Neuronal stem cell (in vitro differentiated cells): ENCODE results near the gene HOXC9.
"Not testable (repeated sequence)": the region's sequence is repeated elsewhere in the genome, so short reads cannot be mapped to it uniquely, and the experiment has no call there.

Experiments
- DNase-seq: peaks from one replicate; pipeline ENCODE4 v3.0.0-alpha.2; 2013; ENCODE audit warnings: low spot score
- H2AFZ ChIP-seq: one replicate; pipeline ENCODE4 v1.6.1; 2013; ENCODE audit warnings: mild to moderate bottlenecking, low read length, inconsistent platforms
- H2AK5ac ChIP-seq: 2 replicates; pipeline ENCODE4 v1.6.1; 2013; ENCODE audit warnings: low read depth, mild to moderate bottlenecking, inconsistent platforms, low read length, moderate library complexity, mixed read lengths
- H2BK120ac ChIP-seq: 2 replicates; pipeline ENCODE4 v1.6.1; 2013; ENCODE audit warnings: low read depth, mild to moderate bottlenecking, inconsistent platforms, low read length, moderate library complexity, mixed read lengths
- H2BK12ac ChIP-seq: one replicate; pipeline ENCODE4 v1.6.1; 2013; ENCODE audit warnings: low read length, inconsistent platforms
- H2BK15ac ChIP-seq: 2 replicates; pipeline ENCODE4 v1.6.1; 2013; ENCODE audit warnings: mild to moderate bottlenecking, low read length, inconsistent platforms, mixed read lengths
- H2BK5ac ChIP-seq: one replicate; pipeline ENCODE4 v1.6.1; 2013; ENCODE audit warnings: inconsistent platforms, mild to moderate bottlenecking, low read length, moderate library complexity
- H3K14ac ChIP-seq: one replicate; pipeline ENCODE4 v1.6.1; 2013; ENCODE audit warnings: low read length, inconsistent platforms
- H3K18ac ChIP-seq: 2 replicates; pipeline ENCODE4 v1.6.1; 2013; ENCODE audit warnings: low read length, inconsistent platforms
- H3K23ac ChIP-seq: 2 replicates; pipeline ENCODE4 v1.6.1; 2013; ENCODE audit warnings: low read depth, mild to moderate bottlenecking, mixed read lengths, low read length, inconsistent platforms; ENCODE audit not compliant: poor library complexity
- H3K27ac ChIP-seq: replicated peaks from 3 replicates; pipeline ENCODE4 v1.5.1; 2013; ENCODE audit warnings: low read length, inconsistent platforms
- H3K27me3 ChIP-seq, 3 experiments: 2 replicates each; pipeline ENCODE4 v1.6.1; 2013; ENCODE audit warnings: low read length in 3 of 3, mild to moderate bottlenecking in 2 of 3, inconsistent platforms in 1 of 3, low read depth in 1 of 3, mixed read lengths in 1 of 3, moderate library complexity in 1 of 3; ENCODE audit not compliant: control insufficient read depth in 3 of 3, insufficient read depth in 3 of 3
- H3K36me3 ChIP-seq, 2 donors: replicated peaks in 1 of 2; 2 replicates each; pipeline ENCODE4 v1.6.1; 2013; ENCODE audit warnings: low read length in 2 of 2; ENCODE audit not compliant: control insufficient read depth in 2 of 2, insufficient read depth in 2 of 2
- H3K4ac ChIP-seq: 2 replicates; pipeline ENCODE4 v1.6.1; 2013; ENCODE audit warnings: inconsistent platforms, mild to moderate bottlenecking, low read length, moderate library complexity
- H3K4me1 ChIP-seq, 2 donors: 1 replicate in 1 of 2; 2 replicates in 1 of 2; pipeline ENCODE4 v1.6.1; 2013; ENCODE audit warnings: low read length in 2 of 2, low read depth in 1 of 2; ENCODE audit not compliant: control insufficient read depth in 2 of 2, insufficient read depth in 1 of 2
- H3K4me2 ChIP-seq: one replicate; pipeline ENCODE4 v1.6.1; 2013; ENCODE audit warnings: mild to moderate bottlenecking, low read length, inconsistent platforms; ENCODE audit not compliant: insufficient read depth, poor library complexity, severe bottlenecking
- H3K4me3 ChIP-seq, 2 donors: 2 replicates each; pipeline ENCODE4 v1.5.1; 2013; ENCODE audit warnings: low read length in 2 of 2, mild to moderate bottlenecking in 2 of 2, inconsistent platforms in 1 of 2, moderate library complexity in 1 of 2
- H3K79me1 ChIP-seq: one replicate; pipeline ENCODE4 v1.6.1; 2013; ENCODE audit warnings: low read depth, mild to moderate bottlenecking, inconsistent platforms, low read length, moderate library complexity
- H3K9ac ChIP-seq: one replicate; pipeline ENCODE4 v1.6.1; 2013; ENCODE audit warnings: mild to moderate bottlenecking, low read depth, low read length, inconsistent platforms; ENCODE audit not compliant: poor library complexity
- H3K9me3 ChIP-seq, 2 donors: replicated peaks in 1 of 2; 2 replicates each; pipeline versions ENCODE3 to v1.6.1; 2013; ENCODE audit warnings: low read length in 2 of 2, mild to moderate bottlenecking in 2 of 2, inconsistent platforms in 1 of 2, low read depth in 1 of 2, mixed read lengths in 1 of 2, moderate library complexity in 1 of 2; ENCODE audit not compliant: control insufficient read depth in 2 of 2, insufficient read depth in 1 of 2
- H4K8ac ChIP-seq: one replicate; pipeline ENCODE4 v1.6.1; 2013; ENCODE audit warnings: low read depth, mild to moderate bottlenecking, inconsistent platforms, low read length, moderate library complexity
- H4K91ac ChIP-seq: one replicate; pipeline ENCODE4 v1.6.1; 2013; ENCODE audit warnings: low read length, low read depth, mild to moderate bottlenecking, inconsistent platforms; ENCODE audit not compliant: poor library complexity
- WGBS, 2 donors: extraction: QIAGEN DNeasy Blood & Tissue Kit; methylation state at CpG; one replicate each; pipeline ENCODE4 v1.1.7; 2013; ENCODE audit warnings: missing lambda C conversion rate in 2 of 2, mixed read lengths in 1 of 2; ENCODE audit not compliant: insufficient read length in 2 of 2, insufficient replicate concordance in 1 of 2; ENCODE audit errors: extremely low coverage in 2 of 2; 5-methylcytosine and 5-hydroxymethylcytosine counted together

The HOXC9 gene

DNA sequence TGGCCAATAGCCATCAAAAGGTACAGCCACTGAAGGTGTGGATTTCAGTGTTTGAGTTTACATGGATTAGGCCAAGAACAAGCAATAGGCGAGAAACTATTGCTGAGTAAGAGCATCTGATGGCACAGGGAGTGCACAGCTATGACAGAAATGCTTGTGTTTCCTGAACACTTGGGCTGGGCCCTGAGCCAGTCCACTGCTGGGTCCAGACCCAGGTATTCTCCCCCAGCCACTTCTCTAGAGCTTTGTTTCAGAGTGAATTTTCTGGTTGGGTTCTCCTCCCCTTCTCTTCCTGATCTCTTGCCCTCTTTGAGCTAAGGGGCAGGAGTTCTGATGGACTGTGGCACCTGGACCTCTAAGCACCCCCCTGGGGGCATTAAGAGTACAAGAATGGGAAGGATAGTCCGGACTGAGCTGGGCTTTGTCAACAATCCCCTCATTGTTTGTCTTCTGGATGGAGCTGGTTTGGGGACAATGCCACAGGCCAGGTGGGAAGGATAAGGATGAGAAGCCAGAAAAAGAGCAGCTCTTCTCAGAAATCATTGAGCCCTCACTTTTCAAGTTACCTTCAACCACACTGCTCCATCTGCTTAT, 41.2 kb downstream of the HOXC9 start:
- H3K23ac ChIP-seq: no peak overlapping the region
- H3K4me2 ChIP-seq: no peak overlapping the region
- H3K27me3 ChIP-seq: peaks cover 27 to 97% (median 95%) of the 10 kb centered on the region in 3 experiments
- no peak overlapping the region for H3K4ac ChIP-seq
- no peak for DNase-seq
- no peak overlapping the region for H4K8ac ChIP-seq
- no peak overlapping the region for H3K18ac ChIP-seq
- H4K91ac ChIP-seq: no peak overlapping the region
- no peak overlapping the region for H2BK120ac ChIP-seq
- H3K79me1 ChIP-seq: no peaks in the 10 kb centered on the region
- no peak overlapping the region for H2BK12ac ChIP-seq
- H3K14ac ChIP-seq: no peak overlapping the region
- H2AFZ ChIP-seq: no peak overlapping the region
- no CpG with 5 or more reads among the region's 2 CpGs for WGBS, 2 donors
- no peak overlapping the region for H3K4me3 ChIP-seq
- H3K27ac ChIP-seq: no peak overlapping the region
- H2BK5ac ChIP-seq: no peak overlapping the region
- no peak overlapping the region for H2AK5ac ChIP-seq
- H3K36me3 ChIP-seq: no peaks in the 10 kb centered on the region
- H2BK15ac ChIP-seq: no peak overlapping the region
- H3K9me3 ChIP-seq: peaks cover 0 to 6% of the 10 kb centered on the region in 2 donors
- no peak overlapping the region for H3K9ac ChIP-seq
- H3K4me1 ChIP-seq: no peaks in the 10 kb centered on the region

DNA sequence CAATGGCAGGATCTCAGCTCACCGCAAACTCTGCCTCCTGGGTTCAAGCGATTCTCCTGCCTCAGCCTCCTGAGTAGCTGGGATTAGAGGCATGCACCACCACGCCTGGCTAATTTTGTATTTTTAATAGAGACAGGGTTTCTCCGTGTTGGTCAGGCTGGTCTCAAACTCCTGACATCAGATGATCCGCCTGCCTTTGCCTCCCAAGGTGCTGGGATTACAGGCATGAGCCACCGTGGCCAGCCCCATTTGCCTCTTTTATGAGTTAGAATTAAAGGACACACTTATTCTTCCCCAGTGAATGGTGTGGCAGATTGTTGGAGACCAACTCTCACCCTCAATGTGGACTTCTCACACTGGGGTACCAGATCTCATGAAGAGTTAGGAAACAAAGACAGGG, 42.1 kb downstream of the HOXC9 start:
- WGBS, 2 donors: no CpG with 5 or more reads among the region's 6 CpGs
- not testable (repeated sequence) for H3K23ac ChIP-seq, H2BK15ac ChIP-seq, H3K14ac ChIP-seq, H2BK12ac ChIP-seq, H4K91ac ChIP-seq, H3K4me3 ChIP-seq, H3K4me2 ChIP-seq, H3K27ac ChIP-seq, H2BK120ac ChIP-seq, H2BK5ac ChIP-seq, H3K36me3 ChIP-seq, DNase-seq, H2AK5ac ChIP-seq, H3K4ac ChIP-seq, H3K9me3 ChIP-seq, H2AFZ ChIP-seq, H3K79me1 ChIP-seq, H3K4me1 ChIP-seq, H3K9ac ChIP-seq, H4K8ac ChIP-seq, H3K18ac ChIP-seq
- peaks cover 30 to 97% (median 95%) of the 10 kb centered on the region in 3 experiments for H3K27me3 ChIP-seq

DNA sequence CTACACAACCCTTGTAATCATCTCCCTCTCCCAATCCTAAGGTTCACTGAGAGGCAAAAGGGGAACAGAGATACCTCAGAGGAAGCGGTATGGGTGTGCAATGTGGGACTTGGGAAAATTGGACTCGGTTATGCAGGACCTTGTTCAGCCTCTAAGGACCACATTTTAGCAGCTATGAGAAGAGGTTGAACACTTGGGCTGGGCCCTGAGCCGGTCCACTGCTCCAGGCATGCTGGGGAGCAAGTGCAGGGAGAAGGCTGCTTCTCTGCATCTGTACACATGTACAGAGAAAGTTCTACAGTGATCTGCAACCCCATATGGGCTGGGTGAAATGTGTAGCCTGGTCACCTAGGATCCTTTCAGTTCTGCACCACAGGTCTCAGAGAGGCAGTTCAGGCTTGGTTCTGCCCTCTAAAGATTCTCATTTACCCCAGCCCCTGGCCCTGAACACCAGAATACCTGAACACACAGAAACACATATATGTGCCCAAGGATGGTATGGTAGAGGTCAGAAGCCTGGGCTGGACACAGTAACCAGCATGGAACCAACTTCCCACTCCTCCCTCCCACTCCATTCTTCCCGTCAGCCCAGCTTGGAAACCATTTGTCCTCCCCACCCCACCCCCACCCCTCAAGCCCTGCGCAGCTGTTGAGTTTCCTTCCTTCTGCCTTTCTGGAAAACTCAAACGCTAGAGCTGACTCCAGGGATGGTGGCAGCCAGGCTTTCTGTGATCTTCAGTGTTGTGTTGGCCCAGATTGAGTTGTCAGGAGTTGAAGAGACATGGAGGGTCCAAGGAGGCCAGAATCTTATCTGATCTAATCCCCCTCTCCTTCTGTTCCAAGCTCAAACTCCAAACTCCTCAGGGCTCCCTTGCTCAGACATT, 43.3 kb downstream of the HOXC9 start:
- Histone ChIP-seq H3K4ac (no peak overlapping the region), H2BK15ac (no peak overlapping the region), H3K4me3 (no peak overlapping the region), H2AK5ac (no peak overlapping the region), H3K14ac (no peak overlapping the region), H3K4me1 (no peaks in the 10 kb centered on the region), H2AFZ (no peak overlapping the region), H3K79me1 (no peaks in the 10 kb centered on the region), H2BK5ac (no peak overlapping the region), H3K18ac (no peak overlapping the region), H3K36me3 (no peaks in the 10 kb centered on the region), H3K27ac (no peak overlapping the region), H4K91ac (no peak overlapping the region), H4K8ac (no peak overlapping the region), H3K9ac (no peak overlapping the region), H3K27me3 (peaks cover 31 to 97% (median 95%) of the 10 kb centered on the region in 3 experiments), H3K23ac (no peak overlapping the region), H3K9me3 (peaks cover 0 to 6% of the 10 kb centered on the region in 2 donors), H2BK12ac (no peak overlapping the region), H3K4me2 (no peak overlapping the region), H2BK120ac (no peak overlapping the region)
- no peak for DNase-seq
- WGBS, 2 donors: no CpG with 5 or more reads among the region's 6 CpGs

DNA sequence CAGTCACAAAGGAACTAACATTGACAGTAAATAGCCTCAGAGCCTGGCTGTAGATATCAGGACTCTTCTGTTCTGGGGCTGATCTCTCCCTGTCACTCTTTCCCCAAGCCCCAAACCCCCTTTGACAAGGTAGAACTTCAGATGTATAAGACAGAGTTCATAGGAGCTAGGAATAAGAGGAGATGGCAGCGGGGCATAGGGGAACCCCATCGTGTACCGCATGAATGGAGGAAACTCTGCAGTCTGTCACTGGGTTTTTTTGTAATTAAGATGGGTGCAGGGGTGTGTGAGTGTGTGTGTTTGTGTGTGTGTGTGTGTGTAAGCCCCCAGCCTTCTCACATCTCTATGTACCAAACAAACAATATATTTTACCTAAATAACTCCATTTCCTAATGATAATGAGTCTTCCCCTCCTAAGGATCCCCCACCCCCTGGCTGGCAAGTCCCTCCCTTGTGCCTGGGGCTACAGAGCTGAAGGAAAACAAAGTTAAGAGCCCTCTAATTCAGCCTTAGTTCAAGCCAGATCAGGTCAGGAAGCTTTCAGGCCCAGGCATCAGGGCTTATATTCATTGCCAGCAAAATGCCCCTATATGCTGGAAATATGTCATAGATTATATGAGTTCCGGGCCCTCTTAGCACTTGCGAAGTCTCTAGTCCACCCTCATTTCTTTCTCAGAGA, 44.6 kb downstream of the HOXC9 start:
- Histone ChIP-seq H2BK120ac (no peak overlapping the region), H4K8ac (no peak overlapping the region), H2BK15ac (no peak overlapping the region), H2AK5ac (no peak overlapping the region), H3K9me3 (peaks cover 0 to 3% of the 10 kb centered on the region in 2 donors), H3K4me1 (no peaks in the 10 kb centered on the region), H3K9ac (no peak overlapping the region), H2BK5ac (no peak overlapping the region), H2AFZ (no peak overlapping the region), H2BK12ac (no peak overlapping the region), H3K4me2 (no peak overlapping the region), H3K27ac (no peak overlapping the region), H3K18ac (no peak overlapping the region), H3K23ac (no peak overlapping the region), H3K4me3 (no peak overlapping the region), H3K79me1 (no peaks in the 10 kb centered on the region), H3K4ac (no peak overlapping the region), H4K91ac (no peak overlapping the region), H3K36me3 (no peaks in the 10 kb centered on the region), H3K27me3 (peaks cover 30 to 97% (median 93%) of the 10 kb centered on the region in 3 experiments), H3K14ac (no peak overlapping the region)
- no peak for DNase-seq
- no CpG with 5 or more reads among the region's 5 CpGs for WGBS, 2 donors
